NB4 (cell line): ENCODE measurements around the gene VWA3A.
A peak's percentile ranks its signal among the peaks of the same experiment; 100 is the strongest.

Experiments used
- CTCF ChIP-seq: IDR thresholded peaks from one replicate; pipeline ENCODE4 v1.5.1; 2012; ENCODE audit warnings: low read depth, low read length
- MYC ChIP-seq: IDR thresholded peaks from 2 replicates; pipeline ENCODE4 v1.6.1; 2011; ENCODE audit warnings: low read depth, low read length
- POLR2A ChIP-seq: IDR thresholded peaks from 2 replicates; pipeline ENCODE4 v1.6.1; 2011; ENCODE audit warnings: mild to moderate bottlenecking; ENCODE audit not compliant: insufficient read length; ENCODE audit errors: extremely low read depth

DNA sequence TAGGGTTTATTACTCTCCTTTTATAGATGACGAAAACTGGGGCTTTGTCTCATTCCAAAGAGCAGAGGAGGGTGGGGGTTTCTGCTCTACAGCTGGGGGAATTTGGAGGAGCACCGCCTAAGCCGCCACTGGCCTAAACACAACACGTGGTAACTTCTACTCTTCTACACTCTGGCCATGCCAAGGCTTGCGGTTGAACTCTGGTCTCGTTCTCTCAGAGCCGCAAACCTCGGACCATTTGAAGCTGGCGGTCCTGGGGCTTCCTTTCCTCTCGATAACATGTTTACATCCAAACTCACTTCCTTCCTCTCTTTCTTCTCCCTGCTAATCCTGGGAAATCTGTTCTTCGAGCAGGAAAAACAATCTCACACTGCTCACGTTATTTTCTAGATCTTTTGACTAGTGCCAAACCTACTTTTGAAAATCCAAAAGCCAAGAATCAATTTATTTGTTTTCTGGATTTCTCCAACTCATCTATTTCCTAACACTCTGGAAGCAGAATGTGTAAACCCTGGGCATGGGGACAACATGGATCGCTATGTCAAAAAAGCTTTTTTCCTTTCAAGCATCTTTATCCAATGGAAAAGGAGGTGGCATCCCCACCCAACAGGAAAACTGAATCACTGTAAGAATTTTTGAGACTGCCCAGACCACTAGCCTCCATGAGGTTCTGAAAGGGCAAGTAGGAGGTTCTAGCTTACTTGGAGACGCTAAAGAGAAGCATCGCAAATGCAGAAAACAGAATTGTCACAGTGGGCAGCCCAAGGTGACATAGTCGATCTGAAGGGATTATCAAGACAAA lies 100.1 kb downstream of the VWA3A start:
- TF ChIP-seq CTCF, result no peak
- TF ChIP-seq POLR2A, result no peak
- TF ChIP-seq MYC, result peak; percentile 92
